ENCODE data around the gene RHOT1. TPM values are rescaled to one million over a fixed set of nuclear protein-coding genes. Genes with fewer than 3 reads are reported as not detected.
"Not testable (repeated sequence)": the region's sequence is repeated elsewhere in the genome, so short reads cannot be mapped to it uniquely, and the experiment has no call there.

The RHOT1 gene
- polyA plus RNA-seq, 1 donor: 37.9 TPM

DNA sequence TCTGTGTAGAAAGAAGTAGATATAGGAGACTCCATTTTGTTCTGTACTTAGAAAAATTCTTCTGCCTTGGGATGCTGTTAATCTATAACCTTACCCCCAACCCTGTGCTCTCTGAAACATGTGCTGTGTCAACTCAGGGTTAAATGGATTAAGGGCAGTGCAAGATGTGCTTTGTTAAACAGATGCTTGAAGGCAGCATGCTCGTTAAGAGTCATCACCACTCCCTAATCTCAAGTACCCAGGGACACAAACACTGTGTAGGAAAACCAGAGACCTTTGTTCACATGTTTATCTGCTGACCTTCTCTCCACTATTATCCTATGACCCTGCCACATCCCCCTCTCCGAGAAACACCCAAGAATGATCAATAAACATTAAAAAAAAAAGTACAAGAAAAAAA lies 38.0 kb downstream of the RHOT1 start:
- Histone ChIP-seq H3K9me3 (ENCODE audit: control insufficient read depth, low read depth, low read length) (peaks cover 23% of the 10 kb centered on the region), H3K36me3 (ENCODE audit: control insufficient read depth, insufficient read depth, low read length) (peaks cover 54% of the 10 kb centered on the region)
- H3K4me1 ChIP-seq (ENCODE audit: control insufficient read depth, insufficient read depth, low read length); DNase-seq; H3K27ac ChIP-seq (ENCODE audit: low read length); H3K27me3 ChIP-seq (ENCODE audit: control insufficient read depth, insufficient read depth, low read length); H3K4me3 ChIP-seq (ENCODE audit: low read length): not testable (repeated sequence)
- WGBS (ENCODE audit: insufficient coverage, low lambda C conversion rate): no CpG with 5 or more reads among the region's 2 CpGs

DNA sequence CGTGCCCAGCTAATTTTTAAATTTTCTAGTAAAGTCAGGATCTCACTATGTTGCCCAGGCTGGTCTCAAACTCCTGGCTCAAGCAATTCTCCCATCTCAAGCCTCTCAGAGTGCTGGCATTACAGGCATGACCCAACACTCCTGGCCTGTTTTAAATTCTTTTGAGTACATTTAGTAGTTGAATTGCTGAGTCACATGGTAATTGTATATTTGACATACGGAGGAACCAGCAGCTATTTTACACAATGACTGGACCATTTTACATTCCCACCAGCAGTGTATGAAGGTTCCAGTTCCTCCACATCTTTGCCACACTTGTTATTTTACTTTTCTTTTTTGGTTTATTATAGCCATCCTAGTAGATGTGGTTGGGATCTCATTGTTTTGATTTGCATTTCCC lies 43.6 kb downstream of the RHOT1 start:
- DNase-seq: no peak
- Histone ChIP-seq H3K27me3 (ENCODE audit: control insufficient read depth, insufficient read depth, low read length) (no peaks in the 10 kb centered on the region), H3K4me3 (ENCODE audit: low read length) (no peak overlapping the region), H3K4me1 (ENCODE audit: control insufficient read depth, insufficient read depth, low read length) (no peaks in the 10 kb centered on the region), H3K36me3 (ENCODE audit: control insufficient read depth, insufficient read depth, low read length) (peaks cover 26% of the 10 kb centered on the region), H3K27ac (ENCODE audit: low read length) (no peak overlapping the region), H3K9me3 (ENCODE audit: control insufficient read depth, low read depth, low read length) (no peaks in the 10 kb centered on the region)
- no CpG with 5 or more reads among the region's 2 CpGs for WGBS (ENCODE audit: insufficient coverage, low lambda C conversion rate)

DNA sequence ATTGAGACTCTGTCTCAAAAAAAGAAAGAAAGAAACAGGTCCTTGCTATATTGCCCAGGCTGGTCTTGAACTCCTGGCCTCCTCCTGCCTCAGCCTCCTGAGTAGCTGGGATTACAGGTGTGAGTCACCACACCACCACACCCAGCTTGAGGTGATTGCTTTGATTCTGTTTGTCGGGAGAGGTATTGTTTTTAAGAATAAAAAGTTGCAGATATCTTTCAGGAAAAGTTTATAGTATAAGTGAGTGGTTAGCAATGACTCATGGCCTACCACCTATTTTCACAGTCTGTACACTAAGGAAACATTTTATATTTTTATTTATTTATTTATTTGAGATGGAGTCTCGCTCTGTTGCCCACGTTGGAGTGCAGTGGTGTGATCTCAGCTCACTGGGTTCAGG lies 45.0 kb downstream of the RHOT1 start:
- H3K27me3 ChIP-seq (ENCODE audit: control insufficient read depth, insufficient read depth, low read length): no peaks in the 10 kb centered on the region
- H3K9me3 ChIP-seq (ENCODE audit: control insufficient read depth, low read depth, low read length): no peaks in the 10 kb centered on the region
- peaks cover 21% of the 10 kb centered on the region for H3K36me3 ChIP-seq (ENCODE audit: control insufficient read depth, insufficient read depth, low read length)
- no peak overlapping the region for H3K4me3 ChIP-seq (ENCODE audit: low read length)
- DNase-seq: no peak
- no peaks in the 10 kb centered on the region for H3K4me1 ChIP-seq (ENCODE audit: control insufficient read depth, insufficient read depth, low read length)
- H3K27ac ChIP-seq (ENCODE audit: low read length): no peak overlapping the region
- WGBS (ENCODE audit: insufficient coverage, low lambda C conversion rate): no CpG with 5 or more reads among the region's 3 CpGs

DNA sequence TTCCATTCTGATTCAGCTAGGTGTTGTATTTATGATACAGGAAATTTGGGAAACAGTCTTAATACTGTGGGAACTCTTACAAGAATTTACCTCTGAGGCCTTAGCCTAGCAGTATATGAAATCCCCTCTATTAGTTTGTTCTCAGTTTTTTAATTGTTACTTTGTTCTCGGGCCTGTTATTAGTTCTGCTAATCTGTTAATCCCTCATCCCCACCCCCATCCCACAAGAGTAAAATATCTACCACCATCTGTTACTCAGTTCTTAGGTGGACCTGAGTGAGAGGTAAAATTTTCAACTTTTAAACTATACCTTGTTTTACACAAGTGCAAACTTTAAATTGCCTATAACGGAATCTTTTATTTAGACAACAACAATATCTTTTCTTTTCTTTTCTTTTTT lies 47.0 kb downstream of the RHOT1 start:
- WGBS (ENCODE audit: insufficient coverage, low lambda C conversion rate): 100% methylated on average over 1 of the region's 2 CpGs
- peaks cover 36% of the 10 kb centered on the region for H3K36me3 ChIP-seq (ENCODE audit: control insufficient read depth, insufficient read depth, low read length)
- H3K27ac ChIP-seq (ENCODE audit: low read length): no peak overlapping the region
- no peak for DNase-seq
- H3K27me3 ChIP-seq (ENCODE audit: control insufficient read depth, insufficient read depth, low read length): no peaks in the 10 kb centered on the region
- H3K4me3 ChIP-seq (ENCODE audit: low read length): no peak overlapping the region
- no peaks in the 10 kb centered on the region for H3K4me1 ChIP-seq (ENCODE audit: control insufficient read depth, insufficient read depth, low read length)
- H3K9me3 ChIP-seq (ENCODE audit: control insufficient read depth, low read depth, low read length): no peaks in the 10 kb centered on the region

DNA sequence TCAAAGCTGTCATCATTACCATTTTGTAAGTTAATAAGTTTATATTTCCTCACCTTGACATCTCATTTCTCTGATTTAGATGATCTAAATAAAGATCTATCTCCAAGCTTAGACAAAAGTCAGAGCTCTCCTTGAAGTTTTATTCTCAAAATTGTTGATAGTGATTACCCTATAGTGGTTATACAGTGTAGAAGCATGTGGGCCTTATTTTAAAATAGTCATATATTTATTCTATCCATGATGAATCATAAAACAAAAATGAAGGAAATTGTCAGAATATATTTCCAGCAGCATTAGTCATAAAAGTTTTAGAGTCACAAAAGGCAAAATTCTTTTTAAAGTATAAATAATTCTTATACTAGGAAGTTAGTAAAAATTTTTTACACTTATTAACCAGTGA lies 49.0 kb downstream of the RHOT1 start:
- no peak for DNase-seq
- no peaks in the 10 kb centered on the region for H3K4me1 ChIP-seq (ENCODE audit: control insufficient read depth, insufficient read depth, low read length)
- no peaks in the 10 kb centered on the region for H3K9me3 ChIP-seq (ENCODE audit: control insufficient read depth, low read depth, low read length)
- no peak overlapping the region for H3K27ac ChIP-seq (ENCODE audit: low read length)
- no peak overlapping the region for H3K4me3 ChIP-seq (ENCODE audit: low read length)
- H3K36me3 ChIP-seq (ENCODE audit: control insufficient read depth, insufficient read depth, low read length): peaks cover 32% of the 10 kb centered on the region
- no peaks in the 10 kb centered on the region for H3K27me3 ChIP-seq (ENCODE audit: control insufficient read depth, insufficient read depth, low read length)

DNA sequence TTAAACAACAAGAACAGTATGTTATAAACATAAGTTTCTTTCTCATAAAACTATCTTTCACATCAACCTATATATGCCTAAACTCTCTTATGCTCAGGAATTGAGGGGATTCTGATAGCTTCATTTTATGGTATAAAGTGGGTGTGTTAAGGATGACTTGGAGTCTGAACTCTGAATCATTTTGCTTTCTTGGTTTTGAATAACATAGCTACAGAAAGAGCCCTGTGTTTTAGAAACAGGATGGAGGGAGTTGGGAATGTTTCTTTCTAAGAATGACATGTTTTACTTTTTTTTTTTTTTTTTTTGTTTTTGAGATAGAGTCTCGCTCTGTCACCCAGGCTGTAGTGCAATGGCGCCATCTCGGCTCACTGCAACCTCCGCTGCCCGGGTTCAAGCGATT lies 50.1 kb downstream of the RHOT1 start:
- Histone ChIP-seq H3K4me1 (ENCODE audit: control insufficient read depth, insufficient read depth, low read length) (no peaks in the 10 kb centered on the region), H3K9me3 (ENCODE audit: control insufficient read depth, low read depth, low read length) (no peaks in the 10 kb centered on the region), H3K4me3 (ENCODE audit: low read length) (no peak overlapping the region), H3K27ac (ENCODE audit: low read length) (no peak overlapping the region), H3K27me3 (ENCODE audit: control insufficient read depth, insufficient read depth, low read length) (no peaks in the 10 kb centered on the region), H3K36me3 (ENCODE audit: control insufficient read depth, insufficient read depth, low read length) (peaks cover 37% of the 10 kb centered on the region)
- WGBS (ENCODE audit: insufficient coverage, low lambda C conversion rate): no CpG with 5 or more reads among the region's 6 CpGs
- no peak for DNase-seq

DNA sequence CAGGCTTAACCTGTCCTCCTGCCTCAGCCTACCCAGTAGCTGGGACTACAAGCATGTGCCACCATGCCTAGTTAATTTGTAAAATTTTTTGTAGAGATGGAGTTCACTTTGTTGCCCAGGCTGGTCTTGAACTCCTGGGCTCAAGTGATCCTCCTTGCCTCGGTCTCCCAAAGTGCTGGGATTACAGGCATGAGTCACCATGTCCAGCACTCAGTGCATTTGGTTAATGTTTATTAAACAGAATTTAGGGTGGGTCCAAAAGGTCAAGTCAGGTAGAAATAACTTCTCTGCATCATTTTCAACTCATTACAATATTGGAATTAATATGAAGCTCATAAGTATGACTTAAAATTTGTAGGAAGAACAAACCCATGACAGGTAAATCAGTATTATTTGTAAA lies 55.7 kb downstream of the RHOT1 start:
- WGBS (ENCODE audit: insufficient coverage, low lambda C conversion rate): no CpG with 5 or more reads among the region's 1 CpG
- DNase-seq: no peak
- H3K27ac ChIP-seq (ENCODE audit: low read length): no peak overlapping the region
- peaks cover 60% of the 10 kb centered on the region for H3K36me3 ChIP-seq (ENCODE audit: control insufficient read depth, insufficient read depth, low read length)
- H3K9me3 ChIP-seq (ENCODE audit: control insufficient read depth, low read depth, low read length): no peaks in the 10 kb centered on the region
- H3K27me3 ChIP-seq (ENCODE audit: control insufficient read depth, insufficient read depth, low read length): no peaks in the 10 kb centered on the region
- no peaks in the 10 kb centered on the region for H3K4me1 ChIP-seq (ENCODE audit: control insufficient read depth, insufficient read depth, low read length)
- H3K4me3 ChIP-seq (ENCODE audit: low read length): no peak overlapping the region

DNA sequence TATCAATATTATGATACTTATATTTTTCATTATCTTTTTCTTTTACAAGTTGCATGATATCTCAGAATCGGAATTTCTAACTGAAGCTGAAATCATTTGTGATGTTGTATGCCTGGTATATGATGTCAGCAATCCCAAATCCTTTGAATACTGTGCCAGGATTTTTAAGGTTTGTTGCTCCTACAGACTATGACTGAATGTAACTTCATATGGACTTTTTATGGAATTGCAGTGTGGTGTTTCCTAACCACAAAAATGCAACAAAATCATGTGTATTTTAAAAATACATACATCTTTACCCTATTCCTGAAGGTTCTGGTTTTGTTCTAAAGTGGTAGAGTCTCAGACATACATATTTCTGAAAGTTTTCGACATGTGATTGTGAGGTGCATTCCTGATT lies 64.6 kb downstream of the RHOT1 start:
- H3K27me3 ChIP-seq (ENCODE audit: control insufficient read depth, insufficient read depth, low read length): no peaks in the 10 kb centered on the region
- peaks cover 30% of the 10 kb centered on the region for H3K36me3 ChIP-seq (ENCODE audit: control insufficient read depth, insufficient read depth, low read length)
- no CpG with 5 or more reads among the region's 2 CpGs for WGBS (ENCODE audit: insufficient coverage, low lambda C conversion rate)
- H3K4me1 ChIP-seq (ENCODE audit: control insufficient read depth, insufficient read depth, low read length): peaks cover 4% of the 10 kb centered on the region
- DNase-seq: no peak
- H3K9me3 ChIP-seq (ENCODE audit: control insufficient read depth, low read depth, low read length): no peaks in the 10 kb centered on the region
- no peak overlapping the region for H3K27ac ChIP-seq (ENCODE audit: low read length)
- no peak overlapping the region for H3K4me3 ChIP-seq (ENCODE audit: low read length)

DNA sequence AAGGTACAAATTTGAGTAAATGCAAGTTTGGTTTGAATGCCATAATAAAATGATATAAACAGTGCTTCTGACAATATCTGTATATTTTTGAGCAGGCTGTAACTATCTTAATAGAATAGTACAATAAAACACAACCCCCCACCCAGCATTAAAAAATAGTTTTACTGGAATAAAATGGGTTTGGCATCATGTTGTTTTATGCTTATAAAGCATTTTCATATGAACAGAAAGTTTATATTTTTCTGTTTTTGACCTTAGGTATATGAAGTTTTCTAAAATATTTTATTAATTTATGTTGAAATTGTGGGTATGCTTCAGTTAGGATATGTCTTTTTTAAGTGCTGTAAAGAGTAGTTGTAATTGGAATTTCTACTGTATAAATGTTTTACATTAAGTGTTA lies 66.1 kb downstream of the RHOT1 start:
- peaks cover 33% of the 10 kb centered on the region for H3K36me3 ChIP-seq (ENCODE audit: control insufficient read depth, insufficient read depth, low read length)
- no peak overlapping the region for H3K4me3 ChIP-seq (ENCODE audit: low read length)
- no peak for DNase-seq
- no peaks in the 10 kb centered on the region for H3K9me3 ChIP-seq (ENCODE audit: control insufficient read depth, low read depth, low read length)
- no peak overlapping the region for H3K27ac ChIP-seq (ENCODE audit: low read length)
- H3K4me1 ChIP-seq (ENCODE audit: control insufficient read depth, insufficient read depth, low read length): peaks cover 4% of the 10 kb centered on the region
- H3K27me3 ChIP-seq (ENCODE audit: control insufficient read depth, insufficient read depth, low read length): no peaks in the 10 kb centered on the region

DNA sequence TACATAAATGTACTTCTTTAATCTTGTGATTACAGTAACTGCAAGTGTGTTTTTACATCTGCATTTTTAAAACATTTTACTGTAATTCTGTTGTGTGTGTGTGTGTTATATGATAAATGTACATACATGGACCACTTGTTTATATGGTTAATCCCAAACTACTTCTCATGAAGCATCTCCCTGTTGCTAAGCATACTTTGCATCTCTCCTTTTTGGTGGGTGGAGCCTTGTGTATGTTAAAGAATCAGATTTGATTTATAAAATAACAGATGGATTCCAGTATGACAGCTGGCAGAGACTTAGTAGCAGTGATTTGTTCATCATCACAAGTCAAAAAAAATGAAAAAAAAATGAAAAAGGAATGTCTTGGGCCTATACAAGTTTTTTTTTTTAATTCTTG lies 67.3 kb downstream of the RHOT1 start:
- no peaks in the 10 kb centered on the region for H3K9me3 ChIP-seq (ENCODE audit: control insufficient read depth, low read depth, low read length)
- H3K27me3 ChIP-seq (ENCODE audit: control insufficient read depth, insufficient read depth, low read length): no peaks in the 10 kb centered on the region
- H3K36me3 ChIP-seq (ENCODE audit: control insufficient read depth, insufficient read depth, low read length): peaks cover 32% of the 10 kb centered on the region
- peaks cover 4% of the 10 kb centered on the region for H3K4me1 ChIP-seq (ENCODE audit: control insufficient read depth, insufficient read depth, low read length)
- no peak for DNase-seq
- no peak overlapping the region for H3K27ac ChIP-seq (ENCODE audit: low read length)
- no peak overlapping the region for H3K4me3 ChIP-seq (ENCODE audit: low read length)

DNA sequence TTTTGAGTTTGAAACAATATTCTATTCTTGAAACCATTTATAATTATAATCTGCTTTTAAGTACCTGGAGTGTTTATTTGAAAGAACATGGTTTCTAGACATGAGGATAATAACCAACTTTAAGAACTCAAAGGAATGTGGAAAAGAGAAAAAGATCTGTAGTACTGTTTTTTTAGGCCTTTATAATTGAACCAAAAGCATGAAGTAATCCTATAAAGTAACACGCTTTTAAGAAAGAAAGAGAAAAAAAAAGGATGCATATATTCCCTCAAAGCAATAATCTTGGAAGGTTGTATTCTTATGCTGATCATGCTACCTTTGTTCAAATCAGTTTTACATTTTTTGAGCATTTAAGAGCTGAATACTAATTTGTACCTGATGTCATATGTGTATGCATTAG lies 69.4 kb downstream of the RHOT1 start:
- H3K27me3 ChIP-seq (ENCODE audit: control insufficient read depth, insufficient read depth, low read length): no peaks in the 10 kb centered on the region
- no peaks in the 10 kb centered on the region for H3K9me3 ChIP-seq (ENCODE audit: control insufficient read depth, low read depth, low read length)
- peaks cover 34% of the 10 kb centered on the region for H3K36me3 ChIP-seq (ENCODE audit: control insufficient read depth, insufficient read depth, low read length)
- no peaks in the 10 kb centered on the region for H3K4me1 ChIP-seq (ENCODE audit: control insufficient read depth, insufficient read depth, low read length)
- no peak for DNase-seq
- no peak overlapping the region for H3K4me3 ChIP-seq (ENCODE audit: low read length)
- WGBS (ENCODE audit: insufficient coverage, low lambda C conversion rate): 100% methylated on average over 1 of the region's 1 CpG
- no peak overlapping the region for H3K27ac ChIP-seq (ENCODE audit: low read length)
